Activated CD4-positive, alpha-beta memory T cell treated with anti-CD3 and anti-CD28 coated beads for 36 hours (primary cell): ENCODE data around the gene ATP2B2. TPM values are rescaled to one million over a fixed set of nuclear protein-coding genes. Genes with fewer than 3 reads are reported as not detected.
A peak's percentile ranks its signal among the peaks of the same experiment; 100 is the strongest.
"Not testable (repeated sequence)": the region's sequence is repeated elsewhere in the genome, so short reads cannot be mapped to it uniquely, and the experiment has no call there.

Experiments used
- CTCF ChIA-PET: fragments of 350-600 bp; sonication (Branson Sonifier 250); formaldehyde crosslinking; loops from one replicate; lab custom pipeline; 2021; ENCODE audit warnings: antibody characterized with exemption, inconsistent platforms; lab: Charles Lee
- POLR2A ChIA-PET: fragments of 350-600 bp; sonication (Branson Sonifier 250); formaldehyde crosslinking; loops from one replicate; lab custom pipeline; 2021; ENCODE audit warnings: antibody characterized with exemption; lab: Charles Lee
- DNase-seq: peaks from one replicate; pipeline ENCODE4 v3.0.0-alpha.2; 2020
- H3K27ac Mint-ChIP-seq: one replicate; pipeline ENCODE4 v1.8.0; 2021; ENCODE audit warnings: mixed read lengths
- H3K27me3 Mint-ChIP-seq: one replicate; pipeline ENCODE4 v1.8.0; 2021; ENCODE audit warnings: mixed read lengths
- H3K36me3 Mint-ChIP-seq: one replicate; pipeline ENCODE4 v1.8.0; 2021; ENCODE audit warnings: mixed read lengths
- H3K4me1 Mint-ChIP-seq: one replicate; pipeline ENCODE4 v1.8.0; 2021; ENCODE audit warnings: low read depth, mixed read lengths
- H3K4me3 Mint-ChIP-seq: one replicate; pipeline ENCODE4 v1.8.0; 2021; ENCODE audit warnings: mild to moderate bottlenecking, mixed read lengths
- H3K9me3 Mint-ChIP-seq: one replicate; pipeline ENCODE4 v1.8.0; 2021; ENCODE audit warnings: mixed read lengths
- intact Hi-C: fragments of 100-400 bp; cut with micrococcal nuclease; formaldehyde crosslinking; loops from one replicate; pipeline ENCODE4 v1.15.1; 2023
- total RNA-seq, 2 experiments: library from RNA; stranded (reverse); gene quantifications; one replicate each; pipeline ENCODE4 v1.2.3, GENCODE V29; 2021

Gene ATP2B2
- total RNA-seq, 2 experiments from 2014 or later = 0.05 TPM; not detected in 1

DNA sequence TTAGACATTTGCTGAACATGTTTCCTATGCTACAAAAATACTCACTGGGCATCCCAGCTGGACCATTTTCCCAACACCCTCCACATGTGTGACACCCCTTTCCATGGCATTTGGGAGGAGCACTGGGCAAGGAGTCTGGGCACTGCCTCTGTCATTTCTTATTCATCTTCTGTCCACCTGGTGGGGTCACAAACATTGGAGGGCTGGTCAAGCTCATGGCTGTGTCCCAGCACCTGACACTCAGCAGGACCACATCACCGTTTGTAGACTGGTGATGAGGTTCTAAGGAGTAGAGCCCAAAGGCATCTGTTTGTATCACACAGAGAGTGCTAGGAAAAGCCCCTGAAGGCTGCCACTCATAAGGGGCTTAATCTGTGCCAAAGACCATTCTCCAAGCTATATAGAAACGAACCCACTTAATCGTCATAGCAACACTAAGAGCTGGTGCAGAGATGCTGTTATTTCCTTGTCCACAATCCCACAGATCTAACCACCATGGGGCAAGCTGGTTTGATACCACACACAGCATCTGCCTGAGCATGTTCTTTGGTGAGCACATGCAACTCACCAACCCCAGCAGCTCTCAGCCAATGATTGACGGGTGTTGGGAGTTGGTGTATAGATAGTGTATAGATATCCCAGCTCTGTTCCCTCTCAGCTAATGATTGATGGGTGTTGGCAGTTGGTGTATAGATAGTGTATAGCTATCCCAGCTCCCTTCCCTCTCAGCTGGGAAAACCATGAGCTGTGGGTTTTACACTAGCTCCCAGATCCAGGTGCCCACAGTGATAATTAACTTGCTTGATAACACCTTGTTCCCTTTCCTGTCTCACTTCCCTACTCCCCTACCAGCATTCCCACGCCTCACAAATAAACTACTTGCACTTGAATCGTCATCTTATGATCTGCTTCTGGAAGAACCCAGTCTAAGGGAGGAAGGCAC is 42.7 kb upstream of the ATP2B2 start:
- Mint-ChIP-seq H3K4me1 (peaks cover 16% of the 10 kb centered on the region), H3K36me3 (no peaks in the 10 kb centered on the region), H3K9me3 (peaks cover 2% of the 10 kb centered on the region), H3K27me3 (peaks cover 10% of the 10 kb centered on the region), H3K27ac (no peak overlapping the region), H3K4me3 (no peak overlapping the region)
- ChIA-PET POLR2A (no interaction called here), CTCF (interaction anchor here (0.8 kb wide), 1 partner anchor 210 kb away, joined by 3 read pairs; no protein-coding TSS in a partner anchor)
- intact Hi-C loops = no loop called here
- no peak for DNase-seq

DNA sequence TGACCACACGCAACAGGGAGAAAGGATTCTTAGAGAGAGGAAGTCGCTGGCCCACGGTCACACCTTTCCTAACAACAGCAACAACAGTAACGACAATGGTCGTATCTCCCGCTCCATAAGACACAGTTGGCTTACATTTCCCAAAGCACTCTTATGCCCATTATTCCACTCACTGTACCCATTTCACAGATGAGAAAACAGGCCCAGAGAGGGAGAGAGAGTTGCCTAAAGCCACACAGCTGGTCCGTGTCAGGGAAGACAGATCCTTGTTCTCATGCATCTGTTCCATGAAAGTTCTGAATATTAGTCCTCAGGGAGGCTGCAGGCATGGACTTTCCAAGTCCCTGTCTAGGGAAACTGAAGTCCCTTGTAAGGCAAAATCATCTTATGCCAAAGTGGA is 42.0 kb upstream of the ATP2B2 start:
- H3K27me3 Mint-ChIP-seq = peaks cover 10% of the 10 kb centered on the region
- H3K4me1 Mint-ChIP-seq = peaks cover 11% of the 10 kb centered on the region
- no peak overlapping the region for H3K27ac Mint-ChIP-seq
- H3K4me3 Mint-ChIP-seq = no peak overlapping the region
- peaks cover 3% of the 10 kb centered on the region for H3K36me3 Mint-ChIP-seq
- intact Hi-C loops = no loop called here
- no peak for DNase-seq
- ChIA-PET CTCF (no interaction called here), POLR2A (no interaction called here)
- peaks cover 9% of the 10 kb centered on the region for H3K9me3 Mint-ChIP-seq

DNA sequence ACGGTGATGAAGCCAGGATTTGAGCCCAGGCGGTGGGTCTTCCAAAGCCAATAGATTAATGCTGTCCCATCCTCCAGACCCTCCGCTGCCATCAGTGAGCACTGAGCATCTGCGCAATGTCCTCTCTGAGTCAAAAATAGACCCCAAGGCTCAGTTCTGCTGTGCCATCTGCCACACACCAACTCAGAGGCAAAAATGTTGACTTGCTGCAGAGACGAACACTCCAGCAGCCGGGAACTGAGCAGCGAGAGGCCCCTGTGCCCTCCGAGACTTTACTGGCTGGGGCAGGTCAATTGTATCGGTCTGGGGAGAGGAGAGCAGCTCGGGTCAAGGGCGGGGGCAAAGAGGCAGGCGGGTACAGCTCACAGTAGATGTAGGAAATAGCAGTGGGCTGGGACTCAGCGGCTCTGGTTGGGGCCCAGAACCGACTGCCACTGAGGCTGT is 41.5 kb upstream of the ATP2B2 start:
- ChIA-PET POLR2A (no interaction called here), CTCF (no interaction called here)
- Mint-ChIP-seq H3K4me3 (no peak overlapping the region), H3K9me3 (peaks cover 14% of the 10 kb centered on the region), H3K4me1 (peaks cover 6% of the 10 kb centered on the region), H3K36me3 (peaks cover 3% of the 10 kb centered on the region), H3K27me3 (peaks cover 10% of the 10 kb centered on the region), H3K27ac (no peak overlapping the region)
- intact Hi-C loops = no loop called here
- no peak for DNase-seq

DNA sequence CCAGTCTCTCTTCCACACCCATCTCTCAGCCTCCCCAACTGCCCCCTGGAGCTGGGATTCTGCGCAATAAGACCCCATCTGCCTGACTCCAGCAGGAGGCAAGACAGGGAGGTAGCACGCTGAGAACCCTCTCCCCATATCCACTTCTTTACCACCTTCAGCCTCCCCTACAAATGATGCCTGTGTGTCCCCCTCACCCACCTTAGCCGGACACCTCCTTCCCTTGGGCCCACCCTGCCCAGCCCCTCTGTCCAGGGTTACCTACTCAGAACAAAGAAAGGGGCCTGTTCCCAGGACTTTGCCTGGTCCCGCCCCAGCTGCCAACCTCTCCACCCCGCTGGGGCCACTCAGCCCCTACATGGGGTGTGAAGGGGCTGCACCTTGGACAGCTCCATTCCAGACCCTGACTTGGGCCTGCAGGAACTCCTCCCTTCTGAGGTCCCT is 40.8 kb upstream of the ATP2B2 start:
- peaks cover 6% of the 10 kb centered on the region for H3K4me1 Mint-ChIP-seq
- no peak overlapping the region for H3K27ac Mint-ChIP-seq
- H3K9me3 Mint-ChIP-seq = peaks cover 19% of the 10 kb centered on the region
- CTCF ChIA-PET = no interaction called here
- intact Hi-C loops = no loop called here
- H3K27me3 Mint-ChIP-seq = peaks cover 10% of the 10 kb centered on the region
- H3K4me3 Mint-ChIP-seq = no peak overlapping the region
- DNase-seq = no peak
- H3K36me3 Mint-ChIP-seq = peaks cover 3% of the 10 kb centered on the region
- POLR2A ChIA-PET = no interaction called here

DNA sequence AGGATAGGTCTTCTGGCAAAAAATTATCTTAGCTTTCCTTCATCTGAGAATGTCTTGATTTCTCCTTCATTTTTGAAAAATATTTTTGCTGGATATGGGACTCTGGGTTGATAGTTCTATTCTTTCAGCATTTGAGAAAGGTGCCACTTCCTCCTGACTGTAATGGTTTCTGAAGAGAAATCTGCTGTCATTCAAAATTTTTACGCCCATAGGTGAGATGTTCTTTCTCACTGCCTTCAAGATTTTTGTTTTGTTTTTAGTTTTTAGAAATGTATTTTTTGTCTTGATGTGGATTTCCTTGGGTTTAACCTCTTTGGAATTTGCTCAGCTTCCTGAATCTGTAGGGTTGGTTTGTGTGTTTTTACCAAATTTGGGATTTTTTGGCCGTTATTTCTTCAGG is 37.1 kb upstream of the ATP2B2 start:
- H3K4me3 Mint-ChIP-seq = no peak overlapping the region
- H3K9me3 Mint-ChIP-seq = peaks cover 26% of the 10 kb centered on the region
- H3K27ac Mint-ChIP-seq = no peak overlapping the region
- ChIA-PET CTCF (no interaction called here), POLR2A (no interaction called here)
- H3K36me3 Mint-ChIP-seq = peaks cover 3% of the 10 kb centered on the region
- H3K4me1 Mint-ChIP-seq = no peaks in the 10 kb centered on the region
- intact Hi-C loops = no loop called here
- DNase-seq = no peak
- peaks cover 15% of the 10 kb centered on the region for H3K27me3 Mint-ChIP-seq

DNA sequence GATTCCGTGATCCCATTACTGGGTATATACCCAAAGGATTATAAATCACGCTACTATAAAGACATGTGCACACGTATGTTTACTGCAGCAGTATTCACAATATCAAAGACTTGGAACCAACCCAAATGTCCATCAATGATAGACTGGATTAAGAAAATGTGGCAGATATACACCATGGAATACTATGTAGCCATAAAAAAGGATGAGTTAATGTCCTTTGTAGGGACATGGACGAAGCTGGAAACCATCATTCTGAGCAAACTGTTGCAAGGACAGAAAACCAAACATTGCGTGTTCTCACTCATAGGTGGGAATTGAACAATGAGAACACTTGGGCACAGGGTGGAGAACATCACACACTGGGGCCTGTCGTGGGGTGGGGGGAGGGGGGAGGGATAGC is 35.0 kb upstream of the ATP2B2 start:
- DNase-seq, H3K27ac Mint-ChIP-seq, H3K4me1 Mint-ChIP-seq, POLR2A ChIA-PET, H3K36me3 Mint-ChIP-seq, CTCF ChIA-PET, H3K4me3 Mint-ChIP-seq, intact Hi-C loops: not testable (repeated sequence)
- Mint-ChIP-seq H3K27me3 (peaks cover 16% of the 10 kb centered on the region), H3K9me3 (peaks cover 26% of the 10 kb centered on the region)

DNA sequence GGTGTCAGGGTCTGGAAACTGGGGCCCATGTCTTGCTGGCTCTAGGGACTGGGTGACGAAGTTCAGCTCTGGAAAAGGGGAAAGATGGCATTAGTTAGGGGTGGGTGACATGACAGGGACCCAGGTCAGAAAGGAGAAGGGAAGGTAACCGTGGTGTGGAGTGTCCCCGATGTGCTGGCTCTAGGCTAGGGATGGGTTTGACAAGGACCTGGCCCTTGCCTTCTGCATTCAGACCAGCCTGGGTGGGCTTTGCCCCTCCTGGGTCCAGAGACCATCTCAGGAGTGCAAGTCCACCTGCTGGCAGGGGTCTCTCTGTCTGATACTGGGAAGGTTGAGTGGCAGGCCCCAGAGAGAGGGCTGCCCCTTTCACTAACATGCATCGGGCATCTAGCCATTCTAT is 28.7 kb upstream of the ATP2B2 start:
- Mint-ChIP-seq H3K4me1 (no peaks in the 10 kb centered on the region), H3K4me3 (no peak overlapping the region), H3K27me3 (peaks cover 15% of the 10 kb centered on the region), H3K9me3 (no peaks in the 10 kb centered on the region), H3K27ac (no peak overlapping the region), H3K36me3 (no peaks in the 10 kb centered on the region)
- DNase-seq = peak; percentile 5
- intact Hi-C loops = no loop called here
- ChIA-PET CTCF (no interaction called here), POLR2A (no interaction called here)

DNA sequence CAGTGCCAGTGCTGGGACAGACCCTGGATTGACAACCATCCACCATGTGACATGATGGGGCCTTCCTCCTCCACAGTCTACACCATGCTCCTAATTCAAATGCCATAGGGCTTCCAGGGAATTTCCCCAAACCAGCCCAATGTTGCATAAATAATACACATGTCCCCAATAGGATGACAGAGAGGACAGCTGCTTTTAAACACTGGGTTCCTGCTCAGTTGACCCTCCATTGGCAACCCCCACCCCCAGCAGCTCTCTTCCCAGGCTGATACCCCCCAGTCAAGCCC is 28.3 kb upstream of the ATP2B2 start:
- no peak overlapping the region for H3K27ac Mint-ChIP-seq
- intact Hi-C loops = no loop called here
- ChIA-PET POLR2A (no interaction called here), CTCF (no interaction called here)
- DNase-seq = no peak
- H3K4me1 Mint-ChIP-seq = no peaks in the 10 kb centered on the region
- no peak overlapping the region for H3K4me3 Mint-ChIP-seq
- no peaks in the 10 kb centered on the region for H3K9me3 Mint-ChIP-seq
- H3K27me3 Mint-ChIP-seq = peaks cover 11% of the 10 kb centered on the region
- no peaks in the 10 kb centered on the region for H3K36me3 Mint-ChIP-seq

DNA sequence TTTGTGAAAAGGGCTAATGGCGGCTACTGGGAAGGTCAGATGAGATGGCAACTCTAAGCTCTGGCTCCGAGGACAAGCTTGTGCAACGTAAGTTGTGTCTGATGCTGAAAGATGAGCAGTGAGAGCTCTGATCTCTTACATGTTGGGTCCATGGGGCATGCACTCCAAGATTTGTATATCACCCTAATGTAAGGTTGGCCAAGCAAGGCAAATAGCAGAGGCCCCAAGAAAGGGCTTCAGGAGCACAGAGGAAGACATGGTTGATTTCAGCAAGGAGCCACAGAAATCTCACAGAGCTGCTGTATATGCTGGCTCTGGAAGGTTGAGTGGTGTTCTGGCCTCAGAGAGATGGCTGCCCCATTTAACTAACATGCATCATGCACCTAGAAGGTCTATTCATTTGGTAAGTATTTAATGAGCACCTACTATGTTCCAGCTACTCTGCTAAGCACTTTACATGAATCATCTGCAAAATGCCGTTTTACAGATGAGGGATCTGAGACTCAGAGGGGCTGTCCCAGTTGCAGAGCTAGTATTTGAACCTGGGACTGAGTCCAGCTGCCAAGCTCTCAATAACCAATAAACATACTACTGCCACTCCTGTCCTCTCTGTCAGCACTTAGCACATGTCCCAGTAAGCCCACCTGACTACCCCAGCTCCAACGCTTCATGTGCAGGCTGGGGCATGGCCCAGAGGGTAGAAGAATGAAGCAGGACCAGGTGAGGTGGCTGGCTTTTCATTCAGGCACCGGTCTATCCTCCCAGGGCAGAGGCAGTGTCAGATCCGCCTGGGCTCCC is 27.8 kb upstream of the ATP2B2 start:
- ChIA-PET POLR2A (interaction anchor here (0.6 kb wide), 1 partner anchor 153 kb away, joined by 3 read pairs; no protein-coding TSS in a partner anchor), CTCF (interaction anchor here (0.5 kb wide), 1 partner anchor 22 kb away, joined by 3 read pairs; no protein-coding TSS in a partner anchor)
- H3K27me3 Mint-ChIP-seq = peaks cover 7% of the 10 kb centered on the region
- no peak overlapping the region for H3K4me3 Mint-ChIP-seq
- intact Hi-C loops = no loop called here
- H3K27ac Mint-ChIP-seq = no peak overlapping the region
- H3K9me3 Mint-ChIP-seq = no peaks in the 10 kb centered on the region
- DNase-seq = peak; percentile 1
- no peaks in the 10 kb centered on the region for H3K4me1 Mint-ChIP-seq
- H3K36me3 Mint-ChIP-seq = no peaks in the 10 kb centered on the region

DNA sequence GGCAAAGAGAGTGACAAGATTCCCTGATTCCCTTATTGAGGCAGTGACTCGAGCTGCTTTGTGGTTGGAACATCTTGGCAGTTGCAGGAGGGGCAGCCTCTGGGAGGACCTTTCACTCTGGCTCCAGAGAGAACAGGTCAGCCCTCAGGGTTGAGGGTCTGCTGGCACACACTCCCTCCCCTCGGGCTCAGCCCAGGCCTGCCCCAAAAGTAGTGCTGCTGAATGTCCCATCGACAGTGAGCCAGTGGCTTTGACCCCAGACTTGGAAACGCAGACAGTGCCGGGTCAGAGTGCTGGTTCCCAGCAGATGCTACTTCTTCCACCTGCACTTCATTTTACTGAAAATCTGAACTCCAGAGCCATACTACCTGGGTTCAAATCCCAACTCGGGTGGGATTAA is 25.6 kb upstream of the ATP2B2 start:
- Mint-ChIP-seq H3K27me3 (peaks cover 7% of the 10 kb centered on the region), H3K9me3 (no peaks in the 10 kb centered on the region), H3K27ac (no peak overlapping the region), H3K4me3 (no peak overlapping the region), H3K4me1 (no peaks in the 10 kb centered on the region), H3K36me3 (no peaks in the 10 kb centered on the region)
- POLR2A ChIA-PET = no interaction called here
- intact Hi-C loops = no loop called here
- peak; percentile 3 for DNase-seq
- CTCF ChIA-PET = no interaction called here

DNA sequence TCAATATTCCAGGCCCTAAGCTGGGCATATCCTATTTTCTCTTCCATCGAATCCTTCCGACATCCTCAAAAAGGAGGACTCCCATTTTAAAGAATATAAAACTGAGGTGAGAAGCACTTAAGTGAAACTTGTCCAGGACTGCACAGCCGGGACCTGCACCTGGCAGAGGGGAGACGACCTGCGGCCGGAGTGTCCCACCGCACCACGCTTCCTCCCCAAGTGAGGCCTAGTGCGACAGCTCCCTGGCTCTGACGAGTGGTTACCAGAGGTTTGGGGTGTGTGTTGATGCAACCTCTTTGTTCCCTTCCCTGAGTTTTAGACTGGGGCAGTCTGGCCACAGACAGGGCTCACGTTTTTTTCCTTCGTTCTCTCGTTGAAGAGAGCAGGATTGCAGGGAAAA is 24.9 kb upstream of the ATP2B2 start:
- Mint-ChIP-seq H3K36me3 (no peaks in the 10 kb centered on the region), H3K4me1 (no peaks in the 10 kb centered on the region), H3K27me3 (peaks cover 5% of the 10 kb centered on the region), H3K9me3 (no peaks in the 10 kb centered on the region), H3K27ac (no peak overlapping the region), H3K4me3 (no peak overlapping the region)
- ChIA-PET POLR2A (no interaction called here), CTCF (no interaction called here)
- no peak for DNase-seq
- intact Hi-C loops = no loop called here

DNA sequence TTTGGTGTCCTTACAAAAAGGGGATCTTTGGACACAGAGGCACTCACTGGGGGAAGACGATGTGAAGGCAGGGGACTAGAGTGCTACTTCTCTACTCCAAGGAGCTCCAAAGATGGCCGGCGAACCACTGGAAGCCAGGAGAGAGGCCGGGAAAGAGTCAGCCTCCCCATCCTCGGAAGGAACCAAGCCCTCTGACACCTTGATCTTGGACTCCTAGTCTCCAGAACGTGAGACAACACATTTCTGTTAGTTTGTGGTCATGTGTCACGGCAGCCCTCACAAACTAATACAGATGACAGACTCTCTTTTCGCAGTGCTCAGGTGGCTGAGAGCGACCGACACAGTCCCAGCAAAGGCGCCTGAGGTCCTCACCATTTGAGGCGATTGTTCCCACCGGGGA is 24.4 kb upstream of the ATP2B2 start:
- intact Hi-C loops = no loop called here
- no peak overlapping the region for H3K27ac Mint-ChIP-seq
- DNase-seq = no peak
- no peaks in the 10 kb centered on the region for H3K4me1 Mint-ChIP-seq
- CTCF ChIA-PET = interaction anchor here (1.1 kb wide), 1 partner anchor 84 kb away, joined by 3 read pairs; no protein-coding TSS in a partner anchor
- H3K4me3 Mint-ChIP-seq = no peak overlapping the region
- no peaks in the 10 kb centered on the region for H3K36me3 Mint-ChIP-seq
- POLR2A ChIA-PET = no interaction called here
- no peaks in the 10 kb centered on the region for H3K9me3 Mint-ChIP-seq
- peaks cover 4% of the 10 kb centered on the region for H3K27me3 Mint-ChIP-seq
